IPS-20b (cell line): ENCODE results near the gene PARP14.
A peak's percentile ranks its signal among the peaks of the same experiment; 100 is the strongest.

Experiments
- H3K27ac ChIP-seq: one replicate; pipeline ENCODE4 v1.5.1; 2013; ENCODE audit warnings: low read length
- H3K27me3 ChIP-seq: 2 replicates; pipeline ENCODE4 v1.6.1; 2013; ENCODE audit warnings: mild to moderate bottlenecking, low read length, inconsistent platforms; ENCODE audit not compliant: insufficient read depth
- H3K36me3 ChIP-seq: 2 replicates; pipeline ENCODE4 v1.6.1; 2013; ENCODE audit warnings: low read depth, mild to moderate bottlenecking, inconsistent platforms, low read length, moderate library complexity; ENCODE audit not compliant: insufficient read depth
- H3K4me1 ChIP-seq: 2 replicates; pipeline ENCODE4 v1.6.1; 2013; ENCODE audit warnings: mild to moderate bottlenecking, control low read depth, inconsistent platforms, low read length, moderate library complexity; ENCODE audit not compliant: insufficient read depth
- H3K4me3 ChIP-seq: 2 replicates; pipeline ENCODE4 v1.5.1; 2013; ENCODE audit warnings: mild to moderate bottlenecking, low read length, inconsistent platforms
- H3K9ac ChIP-seq: 2 replicates; pipeline ENCODE4 v1.6.1; 2013; ENCODE audit warnings: low read depth, mild to moderate bottlenecking, inconsistent platforms, low read length, moderate library complexity
- H3K9me3 ChIP-seq: 2 replicates; pipeline ENCODE4 v1.6.1; 2013; ENCODE audit warnings: mild to moderate bottlenecking, low read depth, low read length, inconsistent platforms; ENCODE audit not compliant: insufficient read depth

The PARP14 gene

DNA sequence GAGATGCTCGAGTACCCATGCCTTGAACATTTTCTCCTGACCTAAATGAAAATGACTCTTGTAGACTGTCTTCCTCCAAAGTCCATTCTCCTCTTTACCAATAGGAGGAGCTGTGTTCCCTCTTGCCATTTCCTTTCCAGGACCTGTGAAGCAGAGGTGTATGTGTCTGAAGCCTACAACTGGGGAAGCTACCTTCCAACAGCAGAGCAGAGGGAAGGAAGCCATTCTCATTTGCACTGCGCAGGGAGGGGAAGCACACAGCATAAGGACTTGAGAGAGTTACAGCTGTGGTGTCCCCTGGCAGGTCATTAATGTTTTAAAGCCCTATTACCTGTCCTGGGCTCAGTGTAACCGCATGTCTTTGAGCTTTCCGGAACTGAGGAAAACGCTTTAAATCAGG, 74.3 kb downstream of the PARP14 start:
- no peak overlapping the region for H3K4me3 ChIP-seq
- peaks cover 2% of the 10 kb centered on the region; the same call in 1 of the 2 replicates for H3K4me1 ChIP-seq
- no peaks in the 10 kb centered on the region for H3K27me3 ChIP-seq
- H3K36me3 ChIP-seq, result peaks cover 15% of the 10 kb centered on the region; the same call in 1 of the 2 replicates
- H3K27ac ChIP-seq, result no peak overlapping the region
- H3K9ac ChIP-seq, result no peak overlapping the region
- no peaks in the 10 kb centered on the region for H3K9me3 ChIP-seq

DNA sequence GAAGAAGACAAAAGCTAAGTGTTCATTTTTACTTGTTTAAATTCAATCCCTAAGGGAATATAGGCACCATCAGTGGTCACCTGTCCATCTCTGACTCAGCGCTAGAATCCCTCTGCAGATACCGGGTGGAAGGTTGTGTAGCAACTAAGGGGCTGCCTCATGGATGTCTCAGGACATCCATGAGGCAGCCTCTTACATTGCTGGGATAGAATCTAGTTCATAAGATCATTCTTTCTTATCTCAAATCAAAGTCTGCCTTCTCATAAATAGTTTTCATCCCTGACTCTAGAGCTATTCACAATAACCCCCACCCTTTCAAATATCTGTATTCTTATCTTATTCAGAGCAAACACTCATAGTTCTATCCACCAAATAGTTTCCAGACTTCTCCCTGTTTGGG, 74.9 kb downstream of the PARP14 start:
- Histone ChIP-seq H3K27me3 (no peaks in the 10 kb centered on the region), H3K9ac (no peak overlapping the region), H3K27ac (no peak overlapping the region), H3K4me3 (no peak overlapping the region), H3K4me1 (peaks cover 7% of the 10 kb centered on the region; the same call in 1 of the 2 replicates), H3K36me3 (peaks cover 15% of the 10 kb centered on the region; the same call in 1 of the 2 replicates), H3K9me3 (no peaks in the 10 kb centered on the region)

DNA sequence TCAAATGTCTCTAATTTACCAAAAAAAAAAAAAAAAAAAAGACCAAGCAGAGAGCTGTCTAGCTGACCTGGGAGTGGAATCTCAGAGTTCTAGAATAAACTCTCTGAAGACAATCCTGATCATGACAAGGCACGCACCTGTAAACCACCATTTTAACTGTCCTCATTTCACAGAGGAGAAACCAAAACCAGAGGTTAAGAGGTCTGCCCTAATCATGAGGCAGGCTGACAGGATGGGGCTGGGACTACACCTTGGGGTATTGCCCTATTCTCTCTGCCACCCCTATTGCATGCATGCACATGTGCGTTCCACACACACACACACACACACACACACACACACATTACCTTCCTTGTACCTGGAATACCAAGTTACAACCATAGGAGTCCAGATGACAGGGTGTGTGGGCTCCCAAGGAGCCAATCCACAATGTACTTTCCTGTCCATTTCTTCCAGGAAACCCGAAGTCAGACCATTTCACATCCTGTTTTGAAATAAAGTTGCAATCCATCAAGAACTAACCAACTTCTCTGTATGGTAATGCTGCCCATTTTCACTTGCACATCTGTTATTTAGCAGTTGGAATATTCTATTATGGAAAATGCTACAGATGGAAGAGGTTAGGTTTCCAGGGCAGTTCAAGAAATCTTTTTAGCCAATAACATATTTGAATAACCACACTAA, 78.4 kb downstream of the PARP14 start:
- H3K27me3 ChIP-seq, result no peaks in the 10 kb centered on the region
- no peak overlapping the region for H3K4me3 ChIP-seq
- H3K4me1 ChIP-seq, result peaks cover 10% of the 10 kb centered on the region; the same call in 1 of the 2 replicates
- no peak overlapping the region for H3K9ac ChIP-seq
- no peaks in the 10 kb centered on the region for H3K9me3 ChIP-seq
- H3K36me3 ChIP-seq, result peaks cover 7% of the 10 kb centered on the region; the same call in 1 of the 2 replicates
- no peak overlapping the region for H3K27ac ChIP-seq

DNA sequence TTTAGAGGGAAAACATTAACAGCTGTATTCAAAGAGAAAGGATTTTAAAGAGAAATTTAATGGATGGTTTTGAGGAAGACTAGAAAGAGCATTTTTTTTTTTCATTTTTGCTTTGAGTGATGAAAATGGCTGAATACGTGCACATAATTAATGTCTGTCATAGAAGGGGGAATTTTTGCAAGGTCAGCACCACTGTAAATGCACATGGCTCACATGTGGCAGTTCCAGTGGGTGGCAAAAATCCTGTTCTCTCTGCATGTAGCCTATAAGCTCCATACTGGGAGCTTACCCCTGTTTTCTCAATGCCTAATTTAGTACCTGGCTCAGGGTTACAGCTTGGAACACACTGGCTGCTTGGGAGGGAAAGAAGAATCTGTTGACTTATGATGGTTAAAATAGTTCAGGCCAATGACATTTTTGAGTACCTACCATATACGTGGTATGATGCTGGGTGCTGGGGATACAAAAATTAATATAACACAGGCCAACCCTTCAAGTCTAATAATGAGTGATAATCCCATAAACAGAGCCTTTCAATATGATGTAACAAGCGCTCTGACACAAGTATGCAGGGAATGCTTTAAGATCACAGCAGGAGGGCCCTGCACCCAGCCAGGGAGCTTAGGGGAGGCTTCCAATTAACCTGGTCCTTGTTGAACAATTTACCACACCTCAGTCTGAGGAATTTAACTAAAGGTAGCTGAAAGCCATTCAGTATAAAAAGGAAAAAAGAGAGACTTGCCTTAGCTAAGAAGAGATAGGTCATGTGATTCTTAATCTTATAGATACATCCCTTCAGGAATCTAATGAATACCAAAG, 80.0 kb downstream of the PARP14 start:
- no peaks in the 10 kb centered on the region for H3K27me3 ChIP-seq
- H3K9me3 ChIP-seq, result no peaks in the 10 kb centered on the region
- no peak overlapping the region for H3K9ac ChIP-seq
- H3K27ac ChIP-seq, result no peak overlapping the region
- H3K4me3 ChIP-seq, result peak overlapping the region; percentile 3; the same call in 1 of the 2 replicates
- no peaks in the 10 kb centered on the region for H3K36me3 ChIP-seq
- peaks cover 10% of the 10 kb centered on the region; the same call in 1 of the 2 replicates for H3K4me1 ChIP-seq

DNA sequence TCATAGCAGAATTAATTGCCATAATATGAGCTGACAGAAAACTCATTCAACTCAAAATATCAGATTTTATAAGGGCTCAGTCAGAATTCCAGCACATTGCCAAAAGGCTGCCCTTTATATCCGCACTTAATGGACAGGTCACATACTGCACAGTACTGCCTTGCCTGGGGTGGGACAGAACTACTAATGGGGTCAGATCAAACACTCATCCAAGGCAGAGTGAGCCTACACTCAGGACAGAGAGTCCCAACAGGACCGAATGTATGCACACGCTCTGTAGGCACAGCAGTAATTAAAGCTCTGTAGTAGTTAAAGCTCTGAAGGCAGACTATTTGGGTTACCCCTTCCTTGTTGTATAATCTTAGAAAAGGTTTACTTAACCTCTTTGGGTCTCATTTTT, 85.8 kb downstream of the PARP14 start:
- Histone ChIP-seq H3K36me3 (no peaks in the 10 kb centered on the region), H3K9ac (no peak overlapping the region), H3K4me3 (no peak overlapping the region), H3K27me3 (no peaks in the 10 kb centered on the region), H3K9me3 (no peaks in the 10 kb centered on the region), H3K27ac (no peak overlapping the region), H3K4me1 (no peaks in the 10 kb centered on the region)

DNA sequence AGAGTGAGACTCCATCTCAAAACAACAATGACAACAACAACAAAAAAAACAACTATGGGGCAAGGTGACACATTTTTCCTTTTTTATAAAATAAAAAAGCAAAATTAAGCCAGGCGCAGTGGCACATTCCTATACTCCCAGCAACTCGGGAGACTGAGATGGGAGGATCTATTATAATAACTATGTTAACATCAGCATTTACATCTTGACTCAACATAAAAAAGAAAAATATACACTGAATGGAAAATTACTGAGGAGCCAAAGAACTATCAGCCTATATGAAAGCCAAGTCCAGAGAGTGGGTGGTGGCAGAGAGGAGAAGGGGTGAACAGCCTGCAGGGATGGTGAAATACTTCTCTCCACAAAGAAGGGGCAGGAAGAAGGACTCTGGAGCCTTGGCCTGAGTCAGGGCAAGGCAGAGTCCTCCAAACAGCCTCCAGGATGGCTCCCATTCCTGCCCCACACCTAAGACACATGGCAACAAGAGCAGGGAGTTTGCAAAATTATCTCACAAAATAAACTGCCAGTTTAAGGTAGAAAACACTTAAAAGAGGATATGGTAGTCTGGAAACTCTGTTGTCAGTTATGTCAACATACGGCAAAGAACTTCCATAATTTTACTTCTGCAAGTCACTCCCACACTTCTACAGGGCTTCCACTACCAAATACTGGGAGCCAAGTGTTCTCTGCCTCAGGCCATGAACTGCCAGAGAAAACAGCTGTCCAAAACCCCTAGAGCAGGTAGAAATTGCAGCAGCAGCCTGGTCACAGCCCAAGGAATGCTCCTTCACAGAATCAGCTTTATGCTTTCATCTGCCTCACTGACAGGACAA, 87.1 kb downstream of the PARP14 start:
- Histone ChIP-seq H3K27ac (no peak overlapping the region), H3K9me3 (no peaks in the 10 kb centered on the region), H3K4me1 (no peaks in the 10 kb centered on the region), H3K36me3 (no peaks in the 10 kb centered on the region), H3K9ac (no peak overlapping the region), H3K27me3 (no peaks in the 10 kb centered on the region), H3K4me3 (no peak overlapping the region)

DNA sequence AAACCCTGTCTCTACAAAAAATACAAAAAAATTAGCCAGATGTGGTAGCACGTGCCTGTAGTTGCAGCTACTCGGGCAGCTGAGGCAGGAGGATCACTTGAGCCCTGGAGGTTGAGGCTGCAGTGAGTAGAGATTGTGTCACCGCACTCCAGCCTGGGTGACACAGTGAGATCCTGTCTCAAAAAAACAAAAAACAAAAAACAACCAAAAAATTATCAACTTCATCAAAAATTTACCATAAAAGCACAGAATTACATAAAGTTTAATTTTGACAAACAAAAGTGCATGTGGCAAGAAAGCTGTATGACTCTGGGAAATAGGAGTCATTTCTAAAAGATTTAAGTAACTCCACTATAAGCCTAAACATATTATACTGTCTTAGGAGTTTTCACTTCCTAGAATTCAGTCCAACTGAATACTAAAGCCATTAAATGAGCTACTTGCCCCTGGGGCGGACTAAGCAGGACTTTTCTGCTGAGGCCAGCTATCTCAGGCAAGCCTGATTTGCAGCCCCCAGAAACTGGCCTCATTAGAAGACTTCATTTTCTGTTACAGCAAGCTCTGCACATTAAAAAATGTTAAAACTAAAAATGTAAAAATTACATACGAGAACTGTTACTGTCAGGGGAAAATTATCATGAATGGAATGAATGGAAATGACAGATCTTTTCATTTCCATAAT, 90.0 kb downstream of the PARP14 start:
- H3K4me3 ChIP-seq, result no peak overlapping the region
- H3K27me3 ChIP-seq, result no peaks in the 10 kb centered on the region
- no peak overlapping the region for H3K9ac ChIP-seq
- H3K9me3 ChIP-seq, result no peaks in the 10 kb centered on the region
- no peaks in the 10 kb centered on the region for H3K4me1 ChIP-seq
- no peak overlapping the region for H3K27ac ChIP-seq
- no peaks in the 10 kb centered on the region for H3K36me3 ChIP-seq

DNA sequence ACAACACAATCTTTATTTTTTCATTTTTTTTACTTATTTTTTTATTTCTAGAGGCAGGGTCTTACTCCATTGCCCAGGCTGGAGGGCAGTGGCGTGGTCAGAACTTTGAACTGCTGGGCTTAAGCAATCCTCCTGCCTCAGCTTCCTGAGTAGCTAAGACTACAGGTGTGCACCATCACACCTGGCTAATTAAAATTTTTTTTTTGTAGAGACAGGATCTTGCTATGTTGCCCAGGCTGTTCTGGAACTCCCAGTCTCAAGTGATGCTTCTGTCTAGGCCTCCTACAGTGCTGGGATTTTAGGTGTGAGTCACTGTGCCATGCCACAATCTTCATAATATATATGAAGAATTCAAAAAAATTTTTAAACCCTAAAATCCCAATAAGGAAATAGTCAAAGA, 92.2 kb downstream of the PARP14 start:
- Histone ChIP-seq H3K4me1 (peaks cover 8% of the 10 kb centered on the region; the same call in 1 of the 2 replicates), H3K9ac (no peak overlapping the region), H3K4me3 (no peak overlapping the region), H3K9me3 (no peaks in the 10 kb centered on the region), H3K27me3 (no peaks in the 10 kb centered on the region), H3K27ac (no peak overlapping the region), H3K36me3 (no peaks in the 10 kb centered on the region)

DNA sequence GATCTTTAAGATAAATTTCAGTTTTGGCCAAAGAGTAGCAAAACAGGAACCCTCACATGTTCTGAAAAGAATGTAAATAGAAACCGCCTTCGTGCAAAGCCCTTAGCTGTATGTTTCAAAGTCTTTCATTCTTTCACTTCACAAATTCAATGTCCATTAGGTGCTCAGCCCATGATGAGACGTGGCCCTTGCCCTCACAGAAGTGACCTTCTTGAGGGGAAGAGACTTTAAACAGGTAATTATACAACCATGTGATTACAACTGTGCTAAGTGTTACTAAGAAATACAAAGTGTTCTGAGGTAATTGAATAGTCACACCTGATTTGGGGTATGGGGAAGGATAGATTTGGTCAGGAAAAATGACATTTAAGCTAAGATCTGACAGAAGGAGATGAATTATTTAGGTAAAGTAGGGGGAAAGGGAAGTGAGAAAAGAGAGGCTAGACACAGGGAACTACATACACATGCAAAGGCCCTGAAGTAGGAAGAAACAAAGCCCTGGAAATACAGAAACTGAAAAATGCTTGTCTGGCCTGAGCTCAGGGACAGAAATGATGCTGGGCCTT, 93.4 kb downstream of the PARP14 start:
- no peaks in the 10 kb centered on the region for H3K27me3 ChIP-seq
- H3K4me1 ChIP-seq, result peaks cover 9% of the 10 kb centered on the region; the same call in 1 of the 2 replicates
- no peak overlapping the region for H3K4me3 ChIP-seq
- H3K27ac ChIP-seq, result no peak overlapping the region
- H3K9ac ChIP-seq, result no peak overlapping the region
- no peaks in the 10 kb centered on the region for H3K36me3 ChIP-seq
- H3K9me3 ChIP-seq, result no peaks in the 10 kb centered on the region

DNA sequence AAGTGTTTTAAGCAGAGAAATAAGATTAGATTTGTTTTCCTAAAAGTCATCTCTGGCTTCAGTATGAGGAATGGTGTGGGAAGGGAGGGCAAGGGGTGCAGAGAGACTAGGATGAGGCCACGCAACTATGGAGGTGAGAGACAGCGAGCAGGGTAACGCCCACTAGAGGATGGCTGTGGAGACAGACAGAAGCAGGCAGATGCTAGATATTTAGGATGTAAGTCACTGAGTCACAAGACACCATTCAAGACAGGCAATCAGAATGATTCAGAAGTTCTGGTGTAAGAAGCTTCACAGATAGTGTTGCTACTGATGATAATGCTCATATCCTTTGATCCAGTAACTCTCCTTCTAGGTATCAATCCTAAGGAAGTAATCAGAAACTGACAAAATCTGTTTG, 93.9 kb downstream of the PARP14 start:
- no peaks in the 10 kb centered on the region for H3K27me3 ChIP-seq
- no peak overlapping the region for H3K9ac ChIP-seq
- no peak overlapping the region for H3K4me3 ChIP-seq
- H3K36me3 ChIP-seq, result no peaks in the 10 kb centered on the region
- no peak overlapping the region for H3K27ac ChIP-seq
- peaks cover 9% of the 10 kb centered on the region; the same call in 1 of the 2 replicates for H3K4me1 ChIP-seq
- H3K9me3 ChIP-seq, result no peaks in the 10 kb centered on the region
